Mononuclear cell (primary cell): ENCODE measurements around the gene SLC15A2. TPM values are rescaled to one million over a fixed set of nuclear protein-coding genes. Genes with fewer than 3 reads are reported as not detected.

Experiments
- H3K27me3 ChIP-seq: 2 replicates; pipeline ENCODE4 v1.6.0; 2011; ENCODE audit warnings: low read length, control low read depth; ENCODE audit not compliant: insufficient read depth
- H3K4me1 ChIP-seq: 2 replicates; pipeline ENCODE4 v1.5.1; 2011; ENCODE audit warnings: mild to moderate bottlenecking, low read length, control low read depth; ENCODE audit not compliant: insufficient read depth
- H3K4me3 ChIP-seq: 2 replicates; pipeline ENCODE4 v1.5.1; 2011; ENCODE audit warnings: mild to moderate bottlenecking, low read length, moderate library complexity
- H3K9me3 ChIP-seq: 2 replicates; pipeline ENCODE4 v1.5.1; 2011; ENCODE audit warnings: low read depth, mild to moderate bottlenecking, control low read depth, low read length
- total RNA-seq: library from RNA; depleted of rRNA; stranded (reverse); fragments of >200 nt; gene quantifications from one replicate; pipeline ENCODE4 v1.2.3, GENCODE V29; 2012

Gene SLC15A2
- total RNA-seq, 1 donor, result 2.1 TPM

DNA sequence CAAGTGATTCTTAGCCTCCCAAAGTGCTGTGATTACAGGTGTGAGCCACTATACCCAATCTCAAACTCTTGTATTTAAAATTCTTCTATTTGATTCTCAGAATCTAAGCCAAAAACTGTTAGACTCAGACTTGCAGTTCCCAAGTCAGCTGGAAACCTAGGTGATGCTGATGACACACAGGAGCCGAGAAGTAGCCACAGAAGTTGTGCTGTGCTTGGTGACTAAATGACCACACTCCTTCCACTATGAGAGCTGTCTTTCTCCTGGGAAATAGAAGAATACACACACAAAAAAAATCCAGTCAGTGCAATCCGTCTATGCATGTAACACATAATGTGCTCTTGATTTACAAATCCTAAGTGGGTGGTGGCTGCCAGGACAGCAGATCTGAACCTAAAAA is 93.9 kb downstream of the SLC15A2 start:
- H3K4me1 ChIP-seq, result peaks cover 30% of the 10 kb centered on the region
- no peak overlapping the region for H3K4me3 ChIP-seq
- no peaks in the 10 kb centered on the region for H3K9me3 ChIP-seq
- H3K27me3 ChIP-seq, result no peaks in the 10 kb centered on the region

DNA sequence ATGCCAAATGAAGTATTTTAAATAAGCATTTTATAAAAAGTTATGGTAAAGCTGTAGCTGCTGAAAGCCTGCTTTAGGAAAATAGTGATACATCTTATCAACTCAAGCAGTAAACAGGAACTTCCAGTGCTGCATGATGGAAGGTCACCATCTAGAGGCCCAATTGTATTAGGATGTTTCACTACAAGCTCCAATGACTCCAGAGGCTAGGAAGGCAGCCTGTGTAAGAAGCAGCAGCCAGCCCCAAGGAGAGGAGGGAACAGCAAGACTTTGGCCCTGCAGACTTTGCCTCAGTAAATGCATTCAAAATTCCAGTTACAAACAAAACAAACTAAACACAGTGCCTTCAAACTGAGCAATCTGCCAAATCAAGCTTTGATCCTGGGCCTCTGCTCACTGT is 95.7 kb downstream of the SLC15A2 start:
- Histone ChIP-seq H3K4me1 (peaks cover 48% of the 10 kb centered on the region), H3K27me3 (no peaks in the 10 kb centered on the region), H3K9me3 (no peaks in the 10 kb centered on the region), H3K4me3 (no peak overlapping the region)

DNA sequence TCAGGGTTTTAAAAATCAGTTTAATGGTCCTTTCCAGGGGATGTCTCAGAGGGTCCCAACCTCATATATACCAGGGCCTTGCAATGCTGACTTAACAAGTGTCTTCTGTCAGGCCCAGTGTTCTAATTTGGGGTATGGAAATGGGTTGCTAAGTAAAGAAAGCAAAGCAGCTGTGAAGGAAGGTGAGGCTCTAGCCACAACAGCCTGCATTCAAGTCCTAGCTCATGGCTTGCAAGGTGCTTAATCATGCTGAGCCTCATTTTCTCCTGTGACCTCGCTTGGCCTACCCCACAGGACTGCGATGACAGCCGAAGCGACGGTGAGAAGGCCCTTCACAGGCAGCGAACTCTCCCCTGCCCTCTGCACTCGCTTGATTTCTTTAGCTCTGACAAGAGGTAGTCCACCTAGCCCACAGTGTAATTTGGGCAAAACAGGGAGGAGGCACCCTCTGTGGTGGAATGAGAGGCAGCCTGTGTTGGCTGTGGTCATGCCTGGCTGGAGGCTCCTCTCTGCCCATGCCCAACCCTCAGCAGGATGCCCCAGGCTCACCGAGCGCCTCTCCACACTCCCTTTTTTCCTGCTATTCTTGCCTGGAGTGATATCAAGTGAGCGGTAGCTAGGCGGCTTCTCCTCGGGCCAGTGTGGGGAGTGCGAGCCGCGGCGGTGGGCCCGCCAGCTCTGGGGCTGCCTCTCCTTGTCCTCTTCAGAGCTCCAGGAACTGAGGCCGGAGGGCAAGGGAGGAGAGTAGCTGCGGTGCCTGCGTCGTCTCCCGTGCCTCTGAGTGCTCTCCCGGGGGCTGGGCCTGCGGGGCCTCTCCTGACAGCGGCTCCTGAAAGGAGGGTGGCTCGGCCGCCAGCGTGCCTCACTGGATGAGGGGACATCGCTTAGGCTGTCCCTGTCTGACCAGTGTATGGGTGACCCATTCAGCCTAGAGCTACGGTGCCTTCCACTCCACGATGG is 98.7 kb downstream of the SLC15A2 start:
- H3K4me3 ChIP-seq, result no peak overlapping the region
- no peaks in the 10 kb centered on the region for H3K9me3 ChIP-seq
- H3K27me3 ChIP-seq, result no peaks in the 10 kb centered on the region
- H3K4me1 ChIP-seq, result peaks cover 77% of the 10 kb centered on the region

Other genes starting within 250 kb of the SLC15A2 start
- 113 TPM for gene HCLS1, start 233.5 kb upstream of the SLC15A2 start, total RNA-seq
- 36.3 TPM for gene GOLGB1, start 144.7 kb upstream of the SLC15A2 start, total RNA-seq
- gene IQCB1, start 59.3 kb upstream of the SLC15A2 start, total RNA-seq, result 58.9 TPM
- 13.4 TPM for gene EAF2, start 59.2 kb upstream of the SLC15A2 start, total RNA-seq
- 0.21 TPM for gene ILDR1, start 127.8 kb downstream of the SLC15A2 start, total RNA-seq
- gene CD86, start 161.0 kb downstream of the SLC15A2 start, total RNA-seq, result 50.1 TPM